ENCODE data around the gene RP9. TPM values are rescaled to one million over a fixed set of nuclear protein-coding genes. Genes with fewer than 3 reads are reported as not detected.

Gene RP9
- total and polyA plus RNA-seq, 2 of the 13 experiments (the other 11 are each of a cell fraction or from before 2014, with no cell fraction given): 14.2 to 18.6 TPM

- TF ChIP-seq HOXA3 (CRISPR knock-in tag; IDR thresholded peaks at IDR 0.05): no peak; the same call in 1 of the 2 replicates
- TF ChIP-seq MIXL1 (CRISPR knock-in tag; IDR thresholded peaks at IDR 0.05): 0 out of 2 replicates have a peak, but pooled peaks have one; percentile 18
- no peak for TF ChIP-seq AHR (CRISPR knock-in tag; IDR thresholded peaks at IDR 0.05)
- TF ChIP-seq SNAPC5 (CRISPR knock-in tag; IDR thresholded peaks at IDR 0.05; ENCODE audit: borderline replicate concordance): no peak
- TF ChIP-seq HNF1A (IDR thresholded peaks at IDR 0.05; ENCODE audit: low read depth): 0 out of 2 replicates have a peak, but pooled peaks have one; percentile 31
- TF ChIP-seq HNF1A (CRISPR knock-in tag; IDR thresholded peaks at IDR 0.05; ENCODE audit: borderline replicate concordance): no peak; the same call in 1 of the 2 replicates
- TF ChIP-seq REXO4 (CRISPR knock-in tag; IDR thresholded peaks at IDR 0.05; ENCODE audit: borderline replicate concordance): no peak
- TF ChIP-seq ELF4 (CRISPR knock-in tag; IDR thresholded peaks at IDR 0.05; ENCODE audit: borderline replicate concordance): peak; percentile 36; the same call in 1 of the 2 replicates
- TF ChIP-seq KMT2B (CRISPR knock-in tag; IDR thresholded peaks at IDR 0.05): no peak
- no peak for TF ChIP-seq THYN1 (CRISPR knock-in tag; IDR thresholded peaks at IDR 0.05; ENCODE audit: borderline replicate concordance, low read depth)
- no peak for TF ChIP-seq ZNF572 (CRISPR knock-in tag; IDR thresholded peaks at IDR 0.05)
- no peak for TF ChIP-seq RBAK (CRISPR knock-in tag; IDR thresholded peaks at IDR 0.05)
- no peak for TF ChIP-seq ZNF496 (CRISPR knock-in tag; IDR thresholded peaks at IDR 0.05; ENCODE audit: insufficient replicate concordance)
- no peak for TF ChIP-seq RORA (CRISPR knock-in tag; IDR thresholded peaks at IDR 0.05)
- no peak for TF ChIP-seq ZNF557 (CRISPR knock-in tag; IDR thresholded peaks at IDR 0.05)
- TF ChIP-seq ZNF430 (CRISPR knock-in tag; IDR thresholded peaks at IDR 0.05): no peak; the same call in 1 of the 2 replicates
- 0 out of 2 replicates have a peak, but pooled peaks have one; percentile 62 for TF ChIP-seq ATF6 (CRISPR knock-in tag; conservative IDR thresholded peaks at IDR 0.05)
- 0 out of 2 replicates have a peak, but pooled peaks have one; percentile 15 for TF ChIP-seq ZSCAN9 (CRISPR knock-in tag; IDR thresholded peaks at IDR 0.05; ENCODE audit: borderline replicate concordance)
- TF ChIP-seq ZNF724P (CRISPR knock-in tag; IDR thresholded peaks at IDR 0.05; ENCODE audit: borderline replicate concordance): no peak
- TF ChIP-seq ZNF232 (CRISPR knock-in tag; IDR thresholded peaks at IDR 0.05; ENCODE audit: borderline replicate concordance): no peak
- TF ChIP-seq RBM39 (IDR thresholded peaks at IDR 0.05; ENCODE audit: low read depth, low read length, poor library complexity, severe bottlenecking): no peak
- TF ChIP-seq JUN (CRISPR knock-in tag; IDR thresholded peaks at IDR 0.05): no peak
- no peak for TF ChIP-seq ATF7 (IDR thresholded peaks at IDR 0.05)
- TF ChIP-seq ATF7 (CRISPR knock-in tag; IDR thresholded peaks at IDR 0.05): no peak
- no peak; the same call in 1 of the 2 replicates for TF ChIP-seq ZNF703 (CRISPR knock-in tag; IDR thresholded peaks at IDR 0.05; ENCODE audit: borderline replicate concordance)
- no peak for TF ChIP-seq CEBPB (IDR thresholded peaks at IDR 0.05; ENCODE audit: borderline replicate concordance, low read depth, low read length)
These were observed 46.3 kb downstream of the RP9 start (continued) for GRCh38 chr7:33062782-33063443.
